ENCODE data around the gene GRIK4. TPM values are rescaled to one million over a fixed set of nuclear protein-coding genes. Genes with fewer than 3 reads are reported as not detected.
A peak's percentile ranks its signal among the peaks of the same experiment; 100 is the strongest.

Gene GRIK4
- total and polyA plus RNA-seq, 8 donors, result 0.06 to 0.31 TPM; not detected in 6

- intact Hi-C loops (cut with DNase I; ENCODE audit: low total_unique reads), result no loop called here
- Histone ChIP-seq H3K9me3 (no peaks in the 10 kb centered on the region), H3K36me3 (no peaks in the 10 kb centered on the region), H3K27me3 (peaks cover 0 to 35% (median 0%) of the 10 kb centered on the region in 3 donors), H3K27ac (no peak overlapping the region), H3K4me1 (no peaks in the 10 kb centered on the region), H3K4me3 (no peak overlapping the region)
- WGBS, 5 donors, result 62 to 75% (median 65%) methylated on average over 10 of the region's 10 CpGs
- peak in 1 of 2 donors; percentile 36 for DNase-seq
- TF ChIP-seq CTCF (IDR thresholded peaks at IDR 0.05) (no peak), EP300 (IDR thresholded peaks at IDR 0.05) (no peak), POLR2AphosphoS5 (IDR thresholded peaks at IDR 0.05) (no peak), POLR2A (IDR thresholded peaks at IDR 0.05) (no peak)
These were observed 395.2 kb downstream of the GRIK4 start for GRCh38 chr11:120906766-120907165.

- 65 to 81% (median 78%) methylated on average over 1 of the region's 1 CpG for WGBS, 5 donors
- no peaks in the 10 kb centered on the region for H3K36me3 ChIP-seq
- H3K4me1 ChIP-seq, result no peaks in the 10 kb centered on the region
- intact Hi-C loops (cut with DNase I; ENCODE audit: low total_unique reads), result no loop called here
- no peaks in the 10 kb centered on the region for H3K9me3 ChIP-seq
- TF ChIP-seq POLR2A (IDR thresholded peaks at IDR 0.05), result no peak
- TF ChIP-seq POLR2AphosphoS5 (IDR thresholded peaks at IDR 0.05), result no peak
- TF ChIP-seq CTCF (IDR thresholded peaks at IDR 0.05), result no peak
- no peak for TF ChIP-seq EP300 (IDR thresholded peaks at IDR 0.05)
- no peak overlapping the region for H3K27ac ChIP-seq
- DNase-seq, result no peak
- peaks cover 0 to 25% (median 0%) of the 10 kb centered on the region in 3 donors for H3K27me3 ChIP-seq
- no peak overlapping the region for H3K4me3 ChIP-seq
These were observed 396.4 kb downstream of the GRIK4 start for GRCh38 chr11:120907971-120908370.

- Histone ChIP-seq H3K4me3 (no peak overlapping the region), H3K4me1 (no peaks in the 10 kb centered on the region), H3K36me3 (no peaks in the 10 kb centered on the region), H3K9me3 (no peaks in the 10 kb centered on the region), H3K27ac (no peak overlapping the region), H3K27me3 (peaks cover 0 to 19% (median 0%) of the 10 kb centered on the region in 3 donors)
- intact Hi-C loops (cut with DNase I; ENCODE audit: low total_unique reads), result no loop called here
- TF ChIP-seq CTCF (IDR thresholded peaks at IDR 0.05) (no peak), POLR2A (IDR thresholded peaks at IDR 0.05) (no peak), EP300 (IDR thresholded peaks at IDR 0.05) (no peak), POLR2AphosphoS5 (IDR thresholded peaks at IDR 0.05) (no peak)
- 37 to 60% (median 45%) methylated on average over 9 of the region's 9 CpGs for WGBS, 5 donors
- DNase-seq, result peak in 1 of 2 donors; percentile 82
These were observed 397.1 kb downstream of the GRIK4 start for GRCh38 chr11:120908461-120909181.

- Histone ChIP-seq H3K9me3 (no peaks in the 10 kb centered on the region), H3K27me3 (peaks cover 0 to 8% (median 0%) of the 10 kb centered on the region in 3 donors), H3K4me1 (no peaks in the 10 kb centered on the region), H3K36me3 (no peaks in the 10 kb centered on the region), H3K4me3 (no peak overlapping the region), H3K27ac (no peak overlapping the region)
- no peak for DNase-seq
- intact Hi-C loops (cut with DNase I; ENCODE audit: low total_unique reads), result no loop called here
- TF ChIP-seq POLR2A (IDR thresholded peaks at IDR 0.05), result no peak
- no peak for TF ChIP-seq POLR2AphosphoS5 (IDR thresholded peaks at IDR 0.05)
- no peak for TF ChIP-seq EP300 (IDR thresholded peaks at IDR 0.05)
- TF ChIP-seq CTCF (IDR thresholded peaks at IDR 0.05), result no peak
- 79 to 81% (median 81%) methylated on average over 5 of the region's 5 CpGs for whole genome bisulfite sequencing, 5 donors
These were observed 398.3 kb downstream of the GRIK4 start for GRCh38 chr11:120909676-120910416.
